ENCODE measurements around the gene STAG2.
"Not testable (repeated sequence)": the region's sequence is repeated elsewhere in the genome, so short reads cannot be mapped to it uniquely, and the experiment has no call there.

Gene STAG2

GRCh38 chrX:124045109-124045508 is 83.6 kb downstream of the STAG2 start:
- no peak for DNase-seq

DNA sequence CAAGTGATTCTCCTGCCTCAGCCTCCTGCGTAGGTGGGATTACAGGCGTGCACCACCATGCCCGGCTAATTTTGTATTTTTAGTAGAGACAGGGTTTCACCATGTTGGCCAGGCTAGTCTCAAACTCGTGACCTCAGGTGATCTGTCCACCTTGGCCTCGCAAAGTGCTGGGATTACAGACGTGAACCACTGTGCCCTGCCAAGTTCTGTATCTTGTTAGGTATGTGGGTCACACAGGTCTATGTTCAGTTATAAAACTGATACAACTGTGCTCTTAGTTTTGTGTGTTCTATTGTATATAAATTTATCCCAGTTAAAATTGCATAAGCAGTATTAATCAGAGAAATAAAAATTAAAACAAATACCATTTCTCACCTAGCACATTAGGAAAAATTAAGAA is 122.9 kb downstream of the STAG2 start:
- not testable (repeated sequence) for DNase-seq

DNA sequence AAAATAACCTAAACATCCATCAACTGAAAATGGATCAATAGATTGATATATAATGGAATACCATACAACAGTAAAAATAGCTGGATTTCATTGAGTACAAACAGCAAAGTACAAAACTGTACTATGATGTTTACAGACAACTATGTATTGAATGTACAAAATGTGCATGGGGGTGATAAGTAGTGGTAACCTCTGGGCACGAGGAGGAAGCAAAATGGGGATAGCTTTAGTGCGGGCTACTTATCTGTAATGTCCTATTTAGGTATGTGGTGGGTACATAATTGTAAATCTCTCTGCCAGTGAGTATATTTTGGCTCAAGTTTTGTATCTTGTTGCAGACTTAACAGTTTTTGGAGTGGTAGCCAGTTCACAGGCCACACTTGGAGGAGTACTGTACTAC is 123.6 kb downstream of the STAG2 start:
- no peak for DNase-seq

DNA sequence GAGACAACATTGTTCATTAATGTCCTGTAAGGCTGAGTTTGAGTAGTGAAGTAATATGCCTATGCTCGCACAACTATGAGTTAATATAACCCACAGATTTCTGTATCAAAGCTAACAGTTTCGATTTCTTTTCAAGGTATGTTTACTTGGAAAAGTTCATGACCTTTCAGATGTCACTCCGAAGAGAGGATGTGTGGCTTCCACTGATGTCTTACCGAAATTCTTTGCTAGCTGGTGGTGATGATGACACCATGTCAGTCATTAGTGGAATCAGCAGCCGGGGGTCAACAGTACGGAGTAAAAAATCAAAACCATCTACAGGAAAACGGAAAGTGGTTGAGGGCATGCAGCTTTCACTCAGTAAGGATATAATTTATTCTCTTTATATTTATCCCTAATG is 124.9 kb downstream of the STAG2 start:
- DNase-seq, result no peak

DNA sequence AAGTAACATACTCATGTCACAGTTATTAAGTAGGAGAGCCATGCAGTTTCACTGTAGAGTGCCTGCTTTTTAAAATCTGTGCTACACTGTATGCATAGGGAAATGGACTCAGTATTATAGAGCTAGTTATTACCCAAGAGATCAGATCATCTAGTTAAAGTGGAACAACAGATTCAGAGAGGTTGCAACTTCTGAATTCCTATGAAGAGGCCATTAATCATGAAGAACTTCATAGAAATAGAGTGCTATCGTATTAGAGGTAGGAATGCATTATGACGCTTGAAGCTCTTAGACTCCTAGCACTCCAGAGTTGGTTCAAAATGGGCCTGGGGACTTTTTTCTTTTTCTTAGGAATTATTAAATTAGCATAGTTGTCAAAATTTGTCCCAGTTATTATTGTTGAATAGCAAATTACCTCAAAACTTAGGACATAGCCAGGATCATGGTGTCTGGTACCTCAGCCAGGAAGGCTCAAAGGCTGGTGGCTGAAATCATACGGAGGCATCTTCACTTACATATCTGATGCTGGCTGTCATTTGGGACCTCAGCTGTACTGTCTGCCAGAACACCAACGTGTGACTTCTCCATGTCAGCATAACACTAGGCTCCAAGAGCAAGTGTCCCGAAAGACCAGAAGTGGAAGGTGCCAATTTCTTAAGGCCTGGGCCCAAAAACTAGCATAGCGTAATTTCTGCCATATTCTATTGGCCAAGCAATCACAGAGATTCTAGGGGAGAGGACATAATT is 125.7 kb downstream of the STAG2 start:
- DNase-seq, result no peak

DNA sequence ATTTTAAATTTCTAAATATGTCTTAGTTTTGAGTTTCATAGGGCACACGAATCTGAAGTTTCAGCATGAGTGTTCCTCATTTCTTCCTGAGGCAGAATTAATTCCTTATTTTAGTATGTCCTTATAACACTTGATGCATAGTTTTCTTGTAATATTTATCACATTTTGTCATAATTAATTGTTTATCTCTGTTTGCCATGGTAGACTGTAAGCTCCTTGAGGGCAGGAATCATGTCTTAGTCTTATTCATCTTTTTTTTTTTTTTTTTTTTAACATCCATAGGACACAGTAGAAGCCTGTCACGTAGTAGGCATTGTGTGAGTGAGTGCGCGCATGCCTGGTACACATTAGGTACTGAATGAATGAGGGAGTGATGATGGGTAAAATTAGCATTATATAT is 131.7 kb downstream of the STAG2 start:
- DNase-seq, result no peak

GRCh38 chrX:124097116-124097515 is 135.6 kb downstream of the STAG2 start:
- DNase-seq, result no peak

- DNase-seq, result no peak
These were observed 136.6 kb downstream of the STAG2 start for GRCh38 chrX:124098089-124098488.

GRCh38 chrX:124103966-124104365 is 142.5 kb downstream of the STAG2 start:
- no peak for DNase-seq

DNA sequence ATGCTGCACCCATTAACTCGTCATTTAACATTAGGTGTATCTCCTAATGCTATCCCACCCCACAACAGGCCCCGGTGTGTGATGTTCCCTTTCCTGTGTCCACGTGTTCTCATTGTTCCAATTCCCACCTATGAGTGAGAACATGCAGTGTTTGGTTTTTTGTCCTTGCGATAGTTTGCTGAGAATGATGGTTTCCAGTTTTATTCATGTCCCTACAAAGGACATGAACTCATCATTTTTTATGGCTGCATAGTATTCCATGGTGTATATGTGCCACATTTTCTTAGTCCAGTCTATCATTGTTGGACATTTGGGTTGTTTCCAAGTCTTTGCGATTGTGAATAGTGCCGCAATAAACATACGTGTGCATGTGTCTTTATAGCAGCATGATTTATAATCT is 143.0 kb downstream of the STAG2 start:
- DNase-seq, result not testable (repeated sequence)

- no peak for DNase-seq
These were observed 152.4 kb downstream of the STAG2 start for GRCh38 chrX:124113621-124114600.

- no peak for DNase-seq
These were observed 155.8 kb downstream of the STAG2 start for GRCh38 chrX:124117325-124117724.

DNA sequence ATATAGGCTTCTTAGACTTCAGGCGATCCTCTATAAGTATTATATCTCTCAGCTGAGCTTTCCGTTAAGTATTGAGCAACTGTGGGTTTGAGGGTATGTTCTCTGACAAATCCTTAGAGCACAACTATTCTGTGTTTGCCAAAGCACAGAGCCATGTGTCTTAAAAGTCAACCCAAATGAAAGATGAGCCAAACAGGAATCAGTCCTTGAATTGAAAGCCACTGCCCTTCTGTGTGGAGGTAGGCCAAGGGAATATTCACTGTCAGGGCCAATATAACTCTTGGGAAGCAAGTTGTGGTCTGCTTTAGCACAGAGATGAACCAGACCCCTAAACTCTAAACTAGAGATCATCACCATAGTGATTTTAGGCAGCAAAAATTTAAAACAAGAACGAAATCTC is 164.0 kb downstream of the STAG2 start:
- no peak for DNase-seq

DNA sequence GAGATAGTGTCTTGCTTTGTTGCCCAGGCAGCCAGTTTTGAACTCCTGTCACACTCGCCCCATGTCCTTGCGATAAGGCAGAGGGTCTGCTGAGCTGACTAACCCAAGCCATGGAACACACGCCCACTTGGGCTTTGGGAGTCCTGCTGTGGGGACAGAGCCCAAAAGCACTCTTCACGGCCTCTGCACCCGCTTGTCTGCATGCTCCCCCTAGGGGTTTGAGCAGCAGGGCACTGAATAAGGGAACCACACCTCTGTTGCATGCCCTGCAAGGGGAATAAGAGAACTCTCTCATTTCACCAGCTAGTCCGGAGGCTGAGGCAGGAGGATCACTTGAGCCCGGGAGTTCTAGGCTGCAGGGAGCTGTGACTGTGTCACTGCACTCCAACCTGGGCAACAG is 166.0 kb downstream of the STAG2 start:
- DNase-seq, result no peak

GRCh38 chrX:124132437-124132836 is 170.9 kb downstream of the STAG2 start:
- not testable (repeated sequence) for DNase-seq

DNA sequence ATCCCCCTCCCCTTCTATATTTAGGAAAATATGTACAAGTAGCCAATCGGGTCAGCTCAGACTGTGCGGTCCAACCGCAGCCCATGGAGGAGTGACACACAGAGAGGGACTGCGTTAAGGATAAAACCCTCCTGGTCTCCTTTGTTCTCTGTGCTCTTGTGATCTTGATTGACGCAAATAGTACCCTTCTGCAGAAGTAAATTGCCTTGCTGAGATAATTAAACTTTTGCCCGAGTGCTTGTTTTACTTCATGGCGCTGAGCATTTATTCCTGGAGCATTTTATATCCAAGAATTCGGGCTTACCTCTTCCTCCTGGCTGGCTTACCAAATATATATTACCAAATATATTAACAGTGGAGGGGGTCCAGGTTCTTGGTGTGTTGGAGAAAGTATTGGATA is 184.2 kb downstream of the STAG2 start:
- no peak for DNase-seq

DNA sequence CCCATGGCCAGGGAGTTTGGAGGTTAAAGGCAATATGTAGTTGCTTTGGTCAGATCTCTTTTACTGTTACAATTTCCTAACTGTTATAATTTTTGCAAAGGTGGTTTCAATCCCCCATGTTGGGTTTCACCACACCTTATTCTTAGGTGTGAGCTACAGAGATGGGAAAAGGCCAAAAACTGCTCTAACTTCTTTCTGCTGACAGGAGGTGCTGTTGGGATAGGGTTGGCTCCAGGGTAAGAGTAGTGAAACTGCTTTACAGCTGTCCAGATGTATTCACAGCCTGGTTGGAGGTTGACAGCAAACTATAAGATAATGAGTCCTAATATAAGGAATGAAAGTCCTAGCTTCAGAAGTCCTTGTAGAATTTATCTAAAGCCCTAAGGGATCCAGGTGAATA is 189.7 kb downstream of the STAG2 start:
- DNase-seq, result no peak

All from SHP77 treated with DMSO at 0.1 percent for 48 hours (cell line).